GM12892 (cell line): ENCODE data around the gene NCOA5.

ENCODE experiments used
- POLR2A ChIP-seq: IDR thresholded peaks from 2 replicates; pipeline ENCODE4 v1.6.1; 2011; ENCODE audit warnings: low read depth, low read length, control low read depth
- POLR2AphosphoS5 ChIP-seq: IDR thresholded peaks from 2 replicates; pipeline ENCODE4 v1.6.1; 2011; ENCODE audit warnings: low read depth, low read length, control low read depth

GRCh38 chr20:46031014-46031569 lies 58.7 kb downstream of the NCOA5 start:
- TF ChIP-seq POLR2AphosphoS5, result no peak
- no peak for TF ChIP-seq POLR2A
